PC-3 (cell line): ENCODE measurements around the gene CTNND2. TPM values are rescaled to one million over a fixed set of nuclear protein-coding genes. Genes with fewer than 3 reads are reported as not detected.

Experiments used
- ATAC-seq: fragments of 200-7000 bp; cut with Tn5 transposase; 2 replicates; pipeline ENCODE4 v1.9.1; 2020; ENCODE audit warnings: mild to moderate bottlenecking, moderate library complexity
- BruUV-seq: library from RNA; stranded (reverse); fragments of 400-500 nt; replicated peaks from 2 replicates; lab custom pipeline; 2021; lab: Mats Ljungman, UMichigan
- CTCF ChIA-PET: fragments of 300-600 bp; sonication (Branson Sonifier 250); formaldehyde crosslinking; loops from one replicate; lab custom pipeline; 2022; ENCODE audit warnings: antibody characterized with exemption; lab: Charles Lee
- POLR2A ChIA-PET: fragments of 300-600 bp; sonication (Branson Sonifier 250); formaldehyde crosslinking; loops from one replicate; lab custom pipeline; 2022; ENCODE audit warnings: antibody characterized with exemption; ENCODE audit not compliant: unreplicated experiment; lab: Charles Lee
- DNase-seq: peaks from one replicate; pipeline ENCODE4 v3.0.0-alpha.2; 2015
- H2AFZ ChIP-seq: fragments of 300-600 bp; sonication (generic); 2 replicates; pipeline ENCODE4 v1.6.0; 2016; ENCODE audit warnings: antibody characterized with exemption, low read length
- H3F3A ChIP-seq: fragments of 300-600 bp; sonication (generic); one replicate; pipeline ENCODE4 v1.6.0; 2017; ENCODE audit warnings: antibody characterized with exemption, low read length, control low read depth, mild to moderate bottlenecking; ENCODE audit not compliant: unreplicated experiment
- H3K27ac ChIP-seq: fragments of 300-600 bp; sonication (generic); 2 replicates; pipeline ENCODE4 v1.5.1; 2016; ENCODE audit warnings: mild to moderate bottlenecking, low read length
- H3K27me3 ChIP-seq: fragments of 300-600 bp; sonication (generic); 2 replicates; pipeline ENCODE4 v1.6.1; 2016; ENCODE audit warnings: low read length, mixed read lengths
- H3K36me3 ChIP-seq: fragments of 300-600 bp; sonication (generic); 2 replicates; pipeline ENCODE4 v1.6.1; 2016; ENCODE audit warnings: low read depth, mixed run types, low read length, mixed read lengths
- H3K4me1 ChIP-seq: fragments of 300-600 bp; sonication (generic); 2 replicates; pipeline ENCODE4 v1.5.1; 2016; ENCODE audit warnings: low read length; ENCODE audit not compliant: insufficient read depth
- H3K4me2 ChIP-seq: fragments of 300-600 bp; sonication (generic); 2 replicates; pipeline ENCODE4 v1.6.0; 2016; ENCODE audit warnings: low read length
- H3K4me3 ChIP-seq: fragments of 300-600 bp; sonication (generic); 2 replicates; pipeline ENCODE4 v1.5.1; 2016; ENCODE audit warnings: mild to moderate bottlenecking, low read length, mixed read lengths
- H3K79me2 ChIP-seq: fragments of 300-600 bp; sonication (generic); 2 replicates; pipeline ENCODE4 v1.6.1; 2017; ENCODE audit warnings: low read length, mixed read lengths
- H3K9ac ChIP-seq: fragments of 300-600 bp; sonication (generic); 2 replicates; pipeline ENCODE4 v1.6.0; 2016; ENCODE audit warnings: mild to moderate bottlenecking, low read length
- H3K9me2 ChIP-seq: fragments of 300-600 bp; sonication (generic); replicated peaks from 2 replicates; pipeline ENCODE4 v1.6.1; 2016; ENCODE audit warnings: mixed run types, low read length, mixed read lengths
- H3K9me3 ChIP-seq: fragments of 300-600 bp; sonication (generic); 2 replicates; pipeline ENCODE4 v1.6.1; 2016; ENCODE audit warnings: low read length, mixed read lengths
- H4K20me1 ChIP-seq: fragments of 300-600 bp; sonication (generic); 2 replicates; pipeline ENCODE4 v1.6.1; 2016; ENCODE audit warnings: low read length, mixed read lengths
- CTCF ChIP-seq: fragments of 300-600 bp; sonication (generic); conservative IDR thresholded peaks from 2 replicates; pipeline ENCODE4 v1.5.1; 2017; ENCODE audit warnings: antibody characterized with exemption, low read depth, mild to moderate bottlenecking, low read length
- EZH2 ChIP-seq: fragments of 300-600 bp; sonication (generic); IDR thresholded peaks from one replicate; pipeline ENCODE4 v1.6.1; 2017; ENCODE audit warnings: antibody characterized with exemption, mild to moderate bottlenecking, low read length; ENCODE audit not compliant: unreplicated experiment
- EZH2phosphoT487 ChIP-seq: fragments of 300-600 bp; sonication (generic); IDR thresholded peaks from 2 replicates; pipeline ENCODE4 v1.6.1; 2018; ENCODE audit warnings: mild to moderate bottlenecking, antibody characterized with exemption, low read length, borderline replicate concordance
- intact Hi-C: fragments of 100-400 bp; cut with micrococcal nuclease; formaldehyde crosslinking; loops from 2 replicates; pipeline ENCODE4 v1.9.0; 2023
- total RNA-seq: library from RNA; depleted of rRNA; stranded (reverse); fragments of >200 nt; gene quantifications from 2 replicates; pipeline ENCODE4 v1.2.3, GENCODE V29; 2014

The CTNND2 gene
- total RNA-seq, 1 experiment from 2014 or later = 1.8 TPM

DNA sequence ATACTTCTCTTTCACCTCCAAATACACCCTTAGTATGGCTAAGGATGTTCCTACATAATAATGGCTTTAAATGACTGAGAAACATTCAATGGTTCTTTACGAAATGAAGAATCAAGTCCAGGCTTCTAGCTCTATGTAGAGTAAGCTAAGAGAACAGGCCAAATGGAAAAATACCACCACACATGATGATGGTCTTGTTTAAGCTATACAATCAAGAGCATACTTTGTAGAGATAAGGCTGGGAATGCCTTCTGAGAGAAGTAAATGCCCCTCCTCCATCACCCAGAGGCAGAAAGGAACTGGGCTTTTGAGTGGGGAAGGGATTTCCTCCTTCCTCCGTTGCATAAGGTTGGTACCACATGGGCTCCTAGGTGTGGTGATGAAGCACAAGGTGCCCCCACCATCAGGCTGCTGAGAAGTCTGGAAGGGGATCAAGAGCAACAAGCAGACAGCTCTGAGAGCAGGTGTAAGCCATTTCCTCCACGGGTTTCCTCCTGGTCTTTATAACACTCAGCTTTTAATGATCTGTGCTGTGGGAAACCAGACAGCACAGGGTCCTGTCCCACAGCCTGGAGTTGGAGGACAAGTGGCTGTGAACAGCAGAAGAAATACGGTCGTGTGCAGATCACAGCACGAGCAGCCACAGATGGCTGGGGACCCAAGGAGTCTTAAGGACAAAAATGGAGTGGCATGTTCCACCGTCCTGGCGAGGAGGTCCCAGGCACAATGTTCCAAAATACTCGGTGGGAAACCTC lies 396.9 kb downstream of the CTNND2 start:
- Histone ChIP-seq H3K4me3 (no peak overlapping the region), H3K9me3 (no peaks in the 10 kb centered on the region), H3F3A (no peaks in the 10 kb centered on the region), H3K4me2 (no peak overlapping the region), H3K79me2 (no peaks in the 10 kb centered on the region), H3K9ac (no peak overlapping the region), H3K4me1 (peaks cover 3% of the 10 kb centered on the region; the same call in 1 of the 2 replicates), H3K36me3 (no peaks in the 10 kb centered on the region), H3K27me3 (peaks cover 8% of the 10 kb centered on the region; the same call in 1 of the 2 replicates), H2AFZ (no peak overlapping the region), H3K9me2 (no peaks in the 10 kb centered on the region), H3K27ac (no peak overlapping the region), H4K20me1 (no peaks in the 10 kb centered on the region)
- CTCF ChIA-PET = no interaction called here
- BruUV-seq = no TSS peak
- POLR2A ChIA-PET = no interaction called here
- ATAC-seq (no peak), DNase-seq (no peak)
- intact Hi-C loops = loop anchor here (5.0 kb wide), 1 partner anchor 50 kb away; no protein-coding TSS in a partner anchor
- TF ChIP-seq CTCF = no peak
- TF ChIP-seq EZH2 = no peak
- TF ChIP-seq EZH2phosphoT487 = no peak

- Histone ChIP-seq H3K4me2 (no peak overlapping the region), H3K79me2 (no peaks in the 10 kb centered on the region), H3K9me2 (no peaks in the 10 kb centered on the region), H2AFZ (no peak overlapping the region), H3K9me3 (no peaks in the 10 kb centered on the region), H3K27ac (no peak overlapping the region), H3K27me3 (peaks cover 6% of the 10 kb centered on the region; the same call in 1 of the 2 replicates), H4K20me1 (no peaks in the 10 kb centered on the region), H3F3A (no peaks in the 10 kb centered on the region), H3K4me1 (peaks cover 3% of the 10 kb centered on the region; the same call in 1 of the 2 replicates), H3K4me3 (no peak overlapping the region), H3K36me3 (no peaks in the 10 kb centered on the region), H3K9ac (no peak overlapping the region)
- POLR2A ChIA-PET = no interaction called here
- DNase-seq = peak; percentile 48
- intact Hi-C loops = loop anchor here (5.0 kb wide), 1 partner anchor 52 kb away; no protein-coding TSS in a partner anchor
- TF ChIP-seq CTCF = no peak
- no peak for TF ChIP-seq EZH2phosphoT487
- CTCF ChIA-PET = no interaction called here
- BruUV-seq = no TSS peak
- no peak; the same call in 1 of the 2 replicates for ATAC-seq
Observed at GRCh38 chr5:11504886-11505193, 399.4 kb downstream of the CTNND2 start.
